CD1c-positive myeloid dendritic cell (primary cell): ENCODE measurements around the gene DDC.
A peak's percentile ranks its signal among the peaks of the same experiment; 100 is the strongest.

Experiments
- DNase-seq: peaks from one replicate; pipeline ENCODE4 v3.0.0-alpha.2; 2016; ENCODE audit errors: extremely low spot score

Gene DDC

DNA sequence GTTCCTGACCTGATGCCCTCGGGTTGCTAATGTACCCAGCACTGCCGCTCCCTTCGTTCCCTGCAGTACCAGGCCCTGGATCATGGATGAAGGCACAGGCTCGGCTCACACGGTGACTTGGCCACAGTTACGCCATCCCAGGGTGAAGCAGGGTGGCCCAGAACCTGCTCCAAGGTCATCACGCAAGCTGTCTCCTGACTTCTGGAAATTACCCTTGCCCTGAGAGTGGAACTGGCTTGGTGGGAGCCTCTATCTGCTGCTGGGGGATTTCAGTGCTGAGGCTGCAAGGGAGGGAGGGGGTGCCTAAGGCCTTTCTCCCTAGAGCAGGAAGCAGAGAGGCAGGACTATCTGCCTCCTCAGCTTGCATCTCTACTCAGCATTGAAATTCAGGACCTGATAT, 151.6 kb downstream of the DDC start:
- DNase-seq: no peak

DNA sequence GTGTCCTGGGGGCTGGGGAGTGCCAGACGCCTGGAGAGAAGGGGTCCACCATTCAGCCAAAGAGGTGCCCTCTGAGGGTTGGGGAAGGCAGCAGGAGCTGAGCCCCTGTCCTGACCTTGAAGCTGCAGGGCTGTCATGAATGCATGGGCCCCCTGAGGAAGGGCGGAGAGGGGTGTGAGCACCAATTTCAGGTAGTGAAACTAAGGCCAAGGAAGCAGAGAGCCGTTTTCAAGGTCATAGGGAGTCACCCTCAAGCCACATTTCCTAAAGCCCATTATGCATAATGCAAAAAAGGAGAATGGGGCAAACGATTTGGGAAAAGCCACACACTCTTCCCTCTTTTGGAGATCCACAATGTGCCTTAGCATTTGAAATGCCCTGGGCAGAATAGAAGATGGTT, 152.2 kb downstream of the DDC start:
- DNase-seq: peak; percentile 53

DNA sequence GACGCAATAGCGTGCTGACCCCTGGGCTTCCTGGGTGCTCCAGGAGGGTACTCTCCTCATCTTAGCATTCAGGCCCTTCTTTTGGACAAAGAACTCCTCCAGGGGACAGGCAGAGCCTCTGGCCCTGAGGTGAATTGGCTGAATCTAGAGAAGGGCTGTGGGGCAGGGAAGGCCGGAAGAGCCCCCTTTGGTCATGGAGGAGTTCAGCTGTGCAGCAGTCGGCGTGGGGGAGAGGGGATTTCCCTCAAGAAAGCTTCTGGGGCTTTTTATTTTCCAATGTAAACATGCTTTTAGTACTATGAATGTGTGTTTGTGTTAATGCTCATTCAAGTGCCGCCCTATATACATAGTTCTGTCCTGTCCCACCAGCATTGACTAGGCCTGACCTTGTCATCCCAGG, 153.9 kb downstream of the DDC start:
- DNase-seq: no peak

DNA sequence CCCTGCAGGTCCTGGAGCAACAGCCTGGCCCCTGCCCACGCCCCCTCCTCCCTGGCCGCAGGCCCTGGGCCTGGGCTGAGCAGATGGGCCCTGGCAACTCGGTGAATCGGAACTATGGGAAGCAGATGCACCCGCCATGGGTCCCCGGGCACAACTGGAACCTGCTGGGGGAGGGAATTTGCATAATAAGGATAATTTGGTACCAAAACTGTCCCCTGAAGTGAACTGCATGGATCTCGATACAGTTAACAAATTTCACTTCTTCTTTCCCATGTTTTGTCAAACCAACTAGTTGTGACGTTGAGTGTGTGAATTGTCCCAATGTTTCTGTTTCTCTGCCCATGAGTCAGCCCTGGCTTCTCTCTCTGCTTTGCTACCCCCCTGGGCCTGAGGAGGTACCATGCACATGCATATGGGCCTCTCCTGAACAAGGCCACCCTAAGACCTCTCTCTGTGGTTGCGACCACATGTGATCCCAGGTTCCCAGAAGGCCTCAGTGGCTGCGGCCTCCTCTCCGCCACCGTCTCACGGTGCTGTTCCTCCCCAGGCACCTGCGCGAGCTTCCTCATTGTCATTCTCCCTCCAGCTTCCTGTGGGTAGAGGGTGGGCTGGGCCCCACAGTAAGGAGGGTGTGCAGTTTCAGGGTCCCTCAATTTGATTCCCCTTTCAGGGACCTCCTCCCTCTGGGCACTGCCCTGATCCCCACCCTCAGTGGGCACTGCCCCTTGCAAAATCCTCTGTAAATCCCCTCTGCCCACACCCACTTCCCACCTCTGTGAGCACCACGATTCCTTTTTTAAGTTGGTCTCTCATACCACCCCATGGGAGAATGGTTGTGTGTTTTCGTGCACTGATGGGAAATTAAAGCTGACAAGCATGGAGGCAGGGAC, 155.1 kb downstream of the DDC start:
- DNase-seq: peak; percentile 66
